ENCODE measurements around the gene CRABP2. TPM values are rescaled to one million over a fixed set of nuclear protein-coding genes. Genes with fewer than 3 reads are reported as not detected.

Gene CRABP2
- total and polyA plus RNA-seq, 2 donors (not counting 3 experiments of a cell fraction or from before 2014, with no cell fraction given) = 0.32 to 1.0 TPM

GRCh38 chr1:156684227-156684782 lies 21.1 kb downstream of the CRABP2 start:
- ChIA-PET CTCF (interaction anchor here (0.7 to 16.7 kb wide), 9 partner anchors 11 to 243 kb away, joined by 3 to 453 read pairs (median 3); partner anchors contain the start of genes BCAN, CRABP2, ISG20L2 and METTL25B), POLR2A (no interaction called here)
- Histone ChIP-seq H3K9me1 (replicated peaks; ENCODE audit: control insufficient read depth, extremely low read depth, insufficient read depth, low read length) (no peaks in the 10 kb centered on the region), H3K4me1 (ENCODE audit: control insufficient read depth, extremely low read depth, insufficient read depth, low read length) (no peaks in the 10 kb centered on the region), H3K4me3 (replicated peaks in 1 of 3; ENCODE audit: insufficient read depth in 1 of 3, low read depth in 1 of 3, low read length in 3 of 3) (no peak overlapping the region), H3K27me3 (ENCODE audit: control insufficient read depth in 2 of 2, insufficient read depth in 2 of 2, low read length in 2 of 2) (peaks cover 15 to 20% of the 10 kb centered on the region in 2 experiments), H4K20me1 (replicated peaks; ENCODE audit: control insufficient read depth, extremely low read depth, insufficient read depth, low read length) (no peaks in the 10 kb centered on the region), H3K9ac (replicated peaks; ENCODE audit: extremely low read depth, insufficient read depth, low read length) (no peak overlapping the region), H3K4me2 (ENCODE audit: insufficient read depth, low read length) (no peak overlapping the region), H3K79me2 (ENCODE audit: control insufficient read depth, insufficient read depth, low read length) (no peaks in the 10 kb centered on the region), H3K9me3 (replicated peaks; ENCODE audit: control insufficient read depth, insufficient read depth, low read length) (no peaks in the 10 kb centered on the region), H2AFZ (ENCODE audit: low read depth, low read length) (no peak overlapping the region), H3K36me3 (ENCODE audit: control insufficient read depth in 2 of 2, extremely low read depth in 1 of 2, insufficient read depth in 2 of 2, low read length in 2 of 2) (no peaks in the 10 kb centered on the region), H3K27ac (ENCODE audit: insufficient read depth, low read depth, low read length) (no peak overlapping the region)
- no TSS peak for BruUV-seq (replicated peaks)
- TF ChIP-seq MAX (IDR thresholded peaks at IDR 0.05; ENCODE audit: insufficient read depth, insufficient read length) (no peak), GATA2 (IDR thresholded peaks at IDR 0.05; ENCODE audit: insufficient read depth, insufficient read length, low read depth, low read length) (no peak), POLR2A (IDR thresholded peaks at IDR 0.05; ENCODE audit: low read depth, low read length) (no peak), POLR2AphosphoS5 (IDR thresholded peaks at IDR 0.05; ENCODE audit: insufficient read depth, low read depth, low read length) (no peak), MYC (IDR thresholded peaks at IDR 0.05; ENCODE audit: low read depth, low read length) (no peak), FOS (IDR thresholded peaks at IDR 0.05; ENCODE audit: borderline replicate concordance, insufficient read depth, low read length) (no peak), EZH2 (IDR thresholded peaks at IDR 0.05; ENCODE audit: borderline replicate concordance, low read depth, low read length, severe bottlenecking) (no peak), JUN (IDR thresholded peaks at IDR 0.05; ENCODE audit: borderline replicate concordance, insufficient read depth, insufficient read length, low read depth) (no peak), CTCF (IDR thresholded peaks at IDR 0.05; ENCODE audit: extremely low read depth in 1 of 2, insufficient read depth in 1 of 2, low read depth in 1 of 2, low read length in 2 of 2) (no peak)
- dilution Hi-C loops (cut with MboI; ENCODE audit: extremely low pct_ligation_motif_present, low sequenced_read_pairs) = no loop called here
- no peak for FAIRE-seq
- DNase-seq (ENCODE audit: low read depth, low spot score) = no peak
- intact Hi-C loops (cut with micrococcal nuclease) = no loop called here

All from endothelial cell of umbilical vein (primary cell).